ENCODE measurements around the gene TECPR2.

GRCh38 chr14:102437997-102438915, 75.5 kb downstream of the TECPR2 start:
- TF ChIP-seq TAF1 (IDR thresholded peaks at IDR 0.05; ENCODE audit: borderline replicate concordance, insufficient read depth, low read length) (no peak), REST (IDR thresholded peaks at IDR 0.05; ENCODE audit: insufficient read depth in 1 of 2, low read depth in 2 of 2, low read length in 2 of 2) (no peak), SIN3A (IDR thresholded peaks at IDR 0.05; ENCODE audit: borderline replicate concordance, insufficient read depth, low read length) (no peak), POLR2AphosphoS5 (IDR thresholded peaks at IDR 0.05; ENCODE audit: low read depth, low read length) (no peak), FOXP2 (optimal IDR thresholded peaks at IDR 0.05; ENCODE audit: borderline replicate concordance, extremely low read depth, extremely low read length, insufficient read depth) (peak; percentile 63)
